IPS-NIHi7 (cell line): Measurements from ENCODE around the gene PRKCB.
A peak's percentile ranks its signal among the peaks of the same experiment; 100 is the strongest.

Experiments used
- DNase-seq: peaks from one replicate; pipeline ENCODE4 v3.0.0; 2012; ENCODE audit warnings: mixed read lengths; ENCODE audit errors: extremely low spot score

The PRKCB gene

GRCh38 chr16:23836404-23837311, 875 bp downstream of the PRKCB start:
- DNase-seq: peak; percentile 59

- DNase-seq: no peak
These were observed 1.9 kb downstream of the PRKCB start for GRCh38 chr16:23837553-23838308.

- DNase-seq: no peak
These were observed 2.8 kb downstream of the PRKCB start for GRCh38 chr16:23838485-23839142.

GRCh38 chr16:23840310-23840709, 4.5 kb downstream of the PRKCB start:
- DNase-seq: no peak

GRCh38 chr16:23842137-23842600, 6.4 kb downstream of the PRKCB start:
- no peak for DNase-seq

GRCh38 chr16:23843143-23843542, 7.4 kb downstream of the PRKCB start:
- DNase-seq: no peak

GRCh38 chr16:23847251-23847650, 11.5 kb downstream of the PRKCB start:
- no peak for DNase-seq

GRCh38 chr16:23847948-23848347, 12.2 kb downstream of the PRKCB start:
- DNase-seq: no peak

GRCh38 chr16:23848958-23849357, 13.2 kb downstream of the PRKCB start:
- DNase-seq: no peak

GRCh38 chr16:23852794-23853562, 17.2 kb downstream of the PRKCB start:
- no peak for DNase-seq

GRCh38 chr16:23855010-23855409, 19.2 kb downstream of the PRKCB start:
- DNase-seq: no peak

- DNase-seq: no peak
These were observed 20.5 kb downstream of the PRKCB start for GRCh38 chr16:23856251-23856709.

- no peak for DNase-seq
These were observed 21.6 kb downstream of the PRKCB start for GRCh38 chr16:23857256-23857880.

- DNase-seq: no peak
These were observed 22.1 kb downstream of the PRKCB start for GRCh38 chr16:23857881-23858269.

- DNase-seq: no peak
These were observed 22.8 kb downstream of the PRKCB start for GRCh38 chr16:23858542-23858941.

GRCh38 chr16:23859713-23860269, 24.0 kb downstream of the PRKCB start:
- no peak for DNase-seq

- DNase-seq: no peak
These were observed 26.1 kb downstream of the PRKCB start for GRCh38 chr16:23861874-23862273.

- DNase-seq: no peak
These were observed 26.8 kb downstream of the PRKCB start for GRCh38 chr16:23862556-23862955.

- no peak for DNase-seq
These were observed 28.0 kb downstream of the PRKCB start for GRCh38 chr16:23863511-23864422.
